ENCODE measurements around the gene PRKCE. TPM values are rescaled to one million over a fixed set of nuclear protein-coding genes. Genes with fewer than 3 reads are reported as not detected.
"Not testable (repeated sequence)": the region's sequence is repeated elsewhere in the genome, so short reads cannot be mapped to it uniquely, and the experiment has no call there.

Gene PRKCE
- total RNA-seq, 1 experiment from 2014 or later = 30.2 TPM

DNA sequence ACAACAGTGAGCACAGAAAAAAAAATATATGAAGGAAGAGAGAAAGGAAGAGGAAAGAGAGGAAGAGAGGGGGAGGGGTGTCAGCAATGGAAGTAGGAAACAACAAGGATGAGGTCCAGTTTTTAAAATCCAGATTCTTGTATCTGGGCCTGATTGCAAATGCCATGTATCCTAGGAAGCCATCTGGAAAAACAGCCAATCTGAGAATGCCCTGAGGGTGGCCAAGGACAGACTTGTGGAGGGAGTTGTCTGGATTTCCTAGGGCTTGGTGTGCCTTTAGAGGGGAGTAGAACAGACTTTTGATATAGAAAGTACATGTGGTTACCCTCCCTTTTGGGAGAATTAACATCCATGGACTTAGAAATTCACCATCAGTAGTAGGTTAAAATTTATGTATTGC is 47.1 kb downstream of the PRKCE start:
- DNase-seq (ENCODE audit: low read depth) = peak; percentile 84

DNA sequence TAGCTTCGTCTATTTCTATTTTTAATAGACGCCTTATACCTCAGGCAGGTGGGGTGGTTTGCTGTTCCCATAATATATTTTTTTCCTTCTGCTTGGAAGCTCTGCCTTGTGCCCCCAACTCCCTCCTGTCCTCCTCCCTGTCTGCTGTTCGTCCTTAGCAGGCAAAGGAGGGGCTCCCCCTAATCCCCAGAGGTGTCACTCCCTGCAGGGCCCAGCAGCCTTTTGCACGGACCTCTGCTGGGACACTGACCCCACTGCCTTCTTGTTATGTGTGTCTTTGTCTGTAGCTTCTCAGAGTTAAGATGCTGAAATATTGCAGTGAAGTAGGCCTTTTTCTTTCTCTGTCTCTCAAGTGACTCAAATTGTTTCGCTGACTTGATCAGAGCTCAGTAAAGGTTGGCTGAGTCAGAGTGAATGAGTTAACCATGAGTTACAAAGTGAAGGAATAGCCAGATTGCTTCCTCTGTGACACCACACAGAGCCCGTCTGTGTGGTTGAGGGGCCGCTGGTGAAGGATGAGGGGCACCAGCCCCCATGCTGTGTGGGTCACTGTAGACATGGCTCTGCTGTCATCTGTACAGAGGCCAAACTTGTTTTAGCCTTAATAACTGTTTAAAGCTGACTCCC is 47.7 kb downstream of the PRKCE start:
- peak; percentile 77 for DNase-seq (ENCODE audit: low read depth)

DNA sequence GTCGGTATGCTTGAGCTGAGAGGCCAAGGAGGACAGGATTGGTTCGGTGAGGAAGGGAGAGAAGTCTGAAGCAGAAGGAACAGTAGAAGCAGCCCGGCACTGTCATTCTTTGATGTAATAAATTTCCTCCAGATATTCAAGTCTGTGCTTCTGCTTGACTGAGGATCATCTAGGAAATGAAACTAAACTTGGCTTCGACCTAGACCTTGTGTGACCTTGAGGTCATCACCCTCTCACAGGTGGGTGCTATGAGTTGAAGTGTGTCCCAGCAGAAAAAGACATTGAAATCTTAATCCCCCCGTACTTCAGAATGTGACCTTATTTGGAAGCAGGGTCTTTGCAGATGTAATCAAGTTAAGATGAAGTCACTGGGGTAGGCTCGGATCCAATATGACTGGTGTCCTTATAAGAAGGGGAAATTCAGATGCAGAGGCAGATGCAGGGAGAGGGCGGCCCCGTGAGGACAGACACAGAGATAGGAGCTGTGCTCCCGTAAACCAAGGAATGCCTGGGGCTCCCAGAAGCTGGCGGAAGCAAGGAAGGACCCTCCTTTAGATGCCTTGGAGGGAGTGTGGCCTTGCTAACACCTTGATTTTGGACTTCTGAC is 49.0 kb downstream of the PRKCE start:
- DNase-seq (ENCODE audit: low read depth) = no peak

DNA sequence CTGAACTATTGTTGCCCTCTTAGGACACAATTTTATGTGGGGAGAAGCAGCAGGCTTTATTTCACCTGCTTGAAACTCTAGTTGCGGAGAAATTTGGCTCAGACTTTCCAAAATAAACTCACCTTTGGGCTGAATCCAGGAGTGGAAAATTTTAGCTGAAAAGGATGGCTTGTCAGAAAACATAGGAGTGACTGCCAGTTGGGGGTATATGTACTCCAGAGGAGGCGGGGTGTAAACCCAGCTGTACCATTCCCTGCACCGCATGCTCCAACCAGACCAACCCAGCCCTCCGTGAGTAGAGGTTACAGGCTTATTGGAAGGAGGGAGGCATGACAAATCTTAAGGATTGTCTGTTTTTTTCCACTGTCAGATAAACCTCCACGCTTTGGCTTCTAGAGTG is 53.8 kb downstream of the PRKCE start:
- no peak for DNase-seq (ENCODE audit: low read depth)

DNA sequence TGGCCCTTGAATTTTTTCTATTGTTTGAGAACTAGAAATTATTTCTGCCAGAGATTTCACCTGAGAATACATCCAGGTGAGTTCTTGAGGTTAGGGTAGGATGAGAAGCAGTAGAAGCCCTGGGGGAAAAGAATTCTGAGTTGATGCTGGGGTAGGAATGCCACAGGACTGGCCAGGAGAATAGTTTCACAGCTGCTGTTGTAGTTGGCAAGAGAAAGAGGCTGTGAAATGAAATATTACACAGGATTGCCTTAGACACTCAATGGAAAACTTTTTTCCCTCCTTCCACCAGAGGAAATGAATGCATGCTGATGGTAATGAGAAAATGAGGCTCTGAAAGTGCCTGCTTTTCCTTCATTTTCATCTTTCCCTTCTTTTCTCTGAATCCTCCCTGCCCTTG is 54.6 kb downstream of the PRKCE start:
- no peak for DNase-seq (ENCODE audit: low read depth)

DNA sequence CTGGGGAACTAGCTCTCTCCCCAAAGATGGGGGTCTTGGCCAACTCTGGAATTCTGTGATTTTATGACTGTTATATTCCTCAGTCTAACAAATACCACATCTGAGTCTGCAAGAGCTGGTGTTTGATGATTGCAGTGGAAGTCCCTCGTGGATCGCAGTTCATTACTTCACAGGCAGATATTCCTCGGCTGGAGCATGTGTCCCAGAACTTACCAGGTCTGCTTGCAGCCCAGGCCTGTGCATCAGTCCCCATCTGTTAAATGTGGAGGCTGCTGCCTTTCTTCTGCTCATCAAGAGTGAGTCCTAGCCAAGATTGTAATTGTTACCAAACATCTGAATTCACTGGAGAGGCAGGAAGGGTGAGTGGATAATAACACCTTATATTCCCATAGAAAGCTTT is 55.5 kb downstream of the PRKCE start:
- no peak for DNase-seq (ENCODE audit: low read depth)

DNA sequence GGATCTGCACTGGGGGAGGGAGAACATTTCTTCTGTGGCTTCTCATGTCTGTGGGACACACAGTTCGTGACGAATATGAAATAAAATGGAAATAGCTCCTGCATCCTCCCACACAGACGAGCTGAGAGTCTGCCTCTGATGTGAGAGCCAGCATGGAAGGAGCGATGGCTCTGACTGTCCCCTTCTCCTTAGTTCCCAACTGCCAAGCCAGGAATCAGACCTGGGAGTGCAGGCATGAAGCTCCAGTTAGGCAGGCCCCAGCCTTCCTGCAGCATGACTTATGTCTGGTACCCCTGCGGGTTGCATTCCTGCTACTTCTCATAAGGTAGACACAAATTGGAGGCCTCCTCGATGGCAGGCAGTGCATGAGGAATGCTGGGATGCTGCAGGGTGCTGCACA is 56.2 kb downstream of the PRKCE start:
- no peak for DNase-seq (ENCODE audit: low read depth)

DNA sequence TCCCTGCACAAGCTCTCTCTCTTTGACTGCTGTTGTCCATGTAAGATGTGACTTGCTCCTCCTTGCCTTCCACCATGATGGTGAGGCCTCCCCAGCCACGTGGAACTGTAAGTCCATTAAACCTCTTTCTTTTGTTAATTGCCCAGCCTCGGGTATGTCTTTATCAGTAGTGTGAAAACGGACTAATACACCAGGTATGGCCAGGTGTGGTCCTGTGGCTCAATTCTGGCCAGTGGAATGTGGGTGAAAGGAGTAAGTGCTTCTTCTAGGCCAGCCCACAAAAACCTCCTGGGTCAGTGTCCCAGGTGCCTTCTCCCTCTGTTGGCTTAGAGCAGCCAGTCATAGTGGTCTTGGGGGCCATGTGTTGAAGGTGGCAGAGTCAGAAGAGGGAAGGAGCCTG is 57.0 kb downstream of the PRKCE start:
- DNase-seq (ENCODE audit: low read depth) = no peak

DNA sequence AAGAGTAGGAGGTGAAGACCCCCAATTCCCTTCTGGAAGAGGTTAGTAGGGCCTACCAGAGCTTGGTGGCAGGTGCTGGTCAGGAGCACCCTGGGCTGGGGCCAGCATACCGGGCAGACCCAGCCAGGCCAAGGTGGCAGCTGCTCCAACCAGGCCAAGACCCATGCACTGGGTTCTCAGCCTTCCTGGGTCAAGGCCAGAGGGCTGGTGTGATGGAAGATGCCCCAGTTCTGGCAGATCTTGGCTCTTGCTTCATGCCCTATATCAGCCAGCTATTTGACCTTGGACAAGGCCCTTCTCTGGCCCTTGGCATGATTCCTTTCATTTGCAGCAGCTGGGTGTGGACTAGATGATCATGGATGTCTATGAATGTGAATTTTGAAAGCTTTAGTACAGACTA is 57.7 kb downstream of the PRKCE start:
- no peak for DNase-seq (ENCODE audit: low read depth)

DNA sequence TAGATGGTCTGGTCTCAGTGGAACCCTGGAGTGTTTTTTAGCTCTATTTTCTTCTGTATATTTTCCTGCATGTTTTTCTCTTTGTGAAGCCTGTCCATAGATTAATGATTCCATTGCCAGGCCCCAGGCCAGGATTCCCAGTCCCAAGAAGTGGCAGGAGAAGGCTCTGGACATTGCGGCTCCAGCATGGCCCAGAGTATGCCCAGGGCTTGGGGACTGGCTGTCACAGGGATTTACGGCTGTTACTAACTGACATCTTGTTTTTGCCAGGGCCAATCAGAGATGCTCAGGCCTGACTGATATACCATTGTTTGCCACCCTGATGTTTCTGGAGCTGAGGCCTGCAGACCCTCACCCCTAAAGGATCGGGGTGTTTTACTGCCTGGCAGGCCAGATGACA is 59.0 kb downstream of the PRKCE start:
- DNase-seq (ENCODE audit: low read depth) = no peak

DNA sequence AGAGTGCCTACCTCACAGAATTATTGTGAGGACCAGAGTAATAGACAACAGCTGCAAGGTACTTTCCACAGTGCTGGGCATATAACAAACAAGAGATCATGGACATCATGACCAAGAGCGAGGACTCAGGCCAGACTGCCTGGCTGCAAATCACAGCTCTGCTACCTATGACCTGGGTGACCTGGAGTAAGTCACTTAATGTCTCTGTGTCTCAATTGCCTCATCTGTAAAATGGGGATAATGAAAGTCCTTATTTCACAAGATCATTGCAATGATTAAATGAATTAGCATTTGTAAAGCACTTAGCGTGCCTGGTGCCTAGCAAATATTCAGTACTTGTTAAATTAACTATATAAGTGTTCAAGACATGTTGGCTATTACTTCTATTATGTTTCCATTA is 59.7 kb downstream of the PRKCE start:
- DNase-seq (ENCODE audit: low read depth) = no peak

DNA sequence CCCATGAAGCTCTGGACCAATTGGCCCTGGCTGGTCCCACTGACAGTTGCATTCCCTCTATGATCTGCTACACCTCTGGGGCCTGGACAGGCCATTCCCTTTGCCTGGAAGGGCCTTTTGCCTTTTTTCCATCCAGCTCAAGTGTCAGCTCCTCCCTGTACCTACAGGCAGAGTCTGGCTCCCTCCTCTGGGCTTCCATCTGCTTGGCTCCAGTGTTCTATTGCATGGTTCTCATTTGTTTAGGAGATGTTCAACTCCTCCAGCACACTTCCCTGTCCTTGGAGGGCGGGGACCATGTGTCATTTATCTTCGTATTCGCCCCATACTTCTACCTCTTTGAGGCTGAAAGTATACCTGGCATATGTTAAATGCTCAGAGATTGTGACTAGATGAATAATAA is 61.1 kb downstream of the PRKCE start:
- no peak for DNase-seq (ENCODE audit: low read depth)

DNA sequence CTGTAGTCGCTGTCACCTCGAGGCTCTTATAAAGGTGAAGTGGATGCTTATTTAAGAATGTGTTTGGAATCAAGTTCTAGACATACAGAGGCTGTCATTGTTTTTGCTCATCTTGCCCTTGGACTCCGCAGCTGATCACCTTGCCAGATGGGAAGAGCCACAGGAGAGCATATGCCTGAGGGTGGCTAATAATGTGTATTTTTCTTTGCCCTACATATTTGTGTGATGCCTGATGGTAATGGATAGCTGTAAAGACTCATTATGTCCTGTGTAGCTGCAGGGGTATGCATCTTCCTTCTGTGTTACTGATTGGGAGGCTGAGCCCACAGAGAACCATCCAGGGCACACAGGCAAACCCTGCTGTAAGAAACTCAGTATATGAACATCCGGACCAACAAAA is 61.7 kb downstream of the PRKCE start:
- no peak for DNase-seq (ENCODE audit: low read depth)

DNA sequence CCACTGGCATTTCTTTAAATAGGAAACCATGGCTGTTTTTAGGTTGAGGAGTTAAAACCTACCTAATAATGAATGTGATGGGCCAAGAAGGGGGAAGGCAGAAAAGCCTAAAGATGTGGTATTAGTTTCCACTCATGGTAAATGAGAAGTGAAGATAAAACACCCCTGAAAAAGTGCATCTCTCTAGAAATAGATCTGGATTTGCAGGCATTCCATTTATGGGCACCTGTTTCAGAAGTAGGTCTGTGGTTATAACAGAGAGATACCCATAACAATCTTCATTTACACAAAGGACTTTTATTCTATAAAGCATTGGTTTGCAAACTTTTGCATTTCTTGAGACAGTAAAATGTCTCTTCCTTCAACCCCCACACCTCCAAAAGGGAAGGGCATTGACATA is 62.1 kb downstream of the PRKCE start:
- DNase-seq (ENCODE audit: low read depth) = no peak

DNA sequence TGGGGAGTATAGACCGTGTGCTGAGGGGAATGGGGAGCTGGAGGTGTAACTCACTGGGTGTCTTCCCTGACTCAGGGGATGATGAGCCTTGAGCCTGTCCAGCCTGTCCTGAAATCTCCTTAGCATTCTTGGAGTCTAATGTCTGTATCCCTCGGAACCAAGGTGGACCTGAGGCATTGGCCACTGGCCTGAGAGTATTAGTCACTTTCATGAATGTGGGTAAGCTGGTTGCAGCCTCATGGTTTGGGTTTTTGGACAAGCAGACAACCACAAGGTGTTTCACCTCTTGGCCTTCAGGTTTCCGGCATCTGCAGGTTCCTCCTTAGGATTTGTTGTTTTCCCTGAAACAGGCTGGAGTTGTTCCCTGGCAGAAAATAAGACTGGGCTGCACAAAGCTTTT is 63.2 kb downstream of the PRKCE start:
- DNase-seq (ENCODE audit: low read depth) = no peak

DNA sequence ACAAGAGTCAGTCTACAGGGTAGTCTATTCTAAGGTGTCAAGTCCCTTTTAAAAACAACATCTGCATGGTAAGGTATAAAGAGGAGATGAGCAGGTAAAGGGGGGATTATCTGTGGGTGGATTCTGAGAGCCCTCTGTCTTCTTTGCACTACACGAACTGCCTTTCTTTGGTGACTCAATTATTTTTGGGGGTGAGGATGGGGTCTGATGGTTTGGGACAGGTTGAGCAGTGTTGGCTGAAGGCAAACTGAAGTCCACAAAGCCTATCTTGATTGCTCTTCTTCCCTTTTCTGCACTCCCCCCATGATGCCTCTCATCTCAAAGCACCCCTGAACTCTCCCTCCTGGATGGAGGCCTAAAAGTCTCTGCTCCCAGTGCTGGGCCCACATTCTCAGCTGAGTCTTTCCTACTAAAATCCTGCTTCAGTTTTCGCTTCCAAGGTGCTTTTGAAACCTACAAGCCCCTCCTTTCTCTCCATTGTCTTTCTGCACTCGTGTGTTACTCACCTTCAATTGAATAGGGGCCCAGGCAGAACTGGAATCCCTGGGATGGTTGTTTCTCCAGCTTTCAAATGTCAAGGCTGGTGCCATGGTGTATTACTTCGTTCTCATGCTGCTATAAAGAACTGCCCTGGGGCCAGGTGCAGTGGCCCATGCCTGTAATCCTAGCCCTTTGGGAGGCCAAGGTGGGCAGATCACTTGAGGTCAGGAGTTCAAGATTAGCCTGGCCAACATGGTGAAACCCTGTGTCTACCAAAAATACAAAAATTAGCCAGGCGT is 64.3 kb downstream of the PRKCE start:
- no peak for DNase-seq (ENCODE audit: low read depth)

DNA sequence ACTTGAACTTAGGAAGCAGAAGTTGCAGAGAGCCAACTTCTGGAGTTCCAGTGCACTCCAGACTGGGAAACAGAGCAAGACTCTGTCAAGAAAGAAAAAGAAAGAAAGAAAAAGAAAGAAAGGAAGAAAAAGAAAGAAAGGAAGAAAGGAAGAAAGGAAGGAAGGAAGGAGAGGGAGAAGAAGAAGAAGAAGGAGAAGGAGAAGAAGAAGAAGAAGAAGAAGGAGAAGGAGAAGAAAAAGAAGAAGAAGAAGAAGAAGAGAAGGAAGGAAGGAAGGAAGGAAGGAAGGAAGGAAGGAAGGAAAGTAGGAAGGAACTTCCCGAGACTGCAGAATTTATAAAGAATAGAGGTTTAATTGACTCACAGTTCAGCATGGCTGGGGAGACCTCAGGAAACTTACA is 65.0 kb downstream of the PRKCE start:
- DNase-seq (ENCODE audit: low read depth) = not testable (repeated sequence)

DNA sequence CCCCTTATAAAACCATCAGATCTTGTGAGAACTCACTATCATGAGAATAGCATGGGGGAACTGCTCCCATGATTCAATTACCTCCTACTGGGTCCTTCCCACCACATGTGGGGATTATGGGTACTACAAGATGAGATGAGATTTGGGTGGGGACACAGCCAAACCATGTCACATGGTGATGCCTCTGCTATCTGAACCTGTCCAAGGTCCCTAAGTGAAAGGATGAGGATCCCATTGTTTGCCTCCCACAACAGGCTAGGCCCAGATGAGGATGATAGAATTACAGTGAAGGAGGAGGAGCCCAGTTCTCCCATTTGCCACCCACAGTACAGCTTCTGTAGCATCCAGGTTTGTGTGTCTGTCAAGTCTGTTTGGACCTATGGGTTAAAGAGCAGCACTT is 65.4 kb downstream of the PRKCE start:
- DNase-seq (ENCODE audit: low read depth) = no peak

DNA sequence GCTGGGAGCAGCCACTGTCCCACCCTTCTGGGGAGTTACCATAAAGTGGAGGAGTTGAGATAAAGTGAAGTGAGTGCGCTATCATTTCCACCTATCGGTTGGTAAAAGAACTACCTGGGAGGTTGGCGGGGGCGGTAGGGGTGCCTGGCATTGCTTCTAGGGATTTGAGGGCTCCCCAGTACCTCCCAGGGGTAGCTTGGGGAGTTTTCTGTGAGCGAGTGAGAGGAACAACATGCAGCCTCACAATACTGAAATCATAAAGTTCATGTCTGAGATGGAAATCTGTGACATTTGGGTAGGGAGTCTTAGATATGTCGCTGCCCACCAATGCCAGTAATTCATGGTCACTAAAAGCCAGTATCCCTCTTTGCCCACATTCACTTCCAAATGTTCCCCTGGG is 68.7 kb downstream of the PRKCE start:
- no peak for DNase-seq (ENCODE audit: low read depth)

DNA sequence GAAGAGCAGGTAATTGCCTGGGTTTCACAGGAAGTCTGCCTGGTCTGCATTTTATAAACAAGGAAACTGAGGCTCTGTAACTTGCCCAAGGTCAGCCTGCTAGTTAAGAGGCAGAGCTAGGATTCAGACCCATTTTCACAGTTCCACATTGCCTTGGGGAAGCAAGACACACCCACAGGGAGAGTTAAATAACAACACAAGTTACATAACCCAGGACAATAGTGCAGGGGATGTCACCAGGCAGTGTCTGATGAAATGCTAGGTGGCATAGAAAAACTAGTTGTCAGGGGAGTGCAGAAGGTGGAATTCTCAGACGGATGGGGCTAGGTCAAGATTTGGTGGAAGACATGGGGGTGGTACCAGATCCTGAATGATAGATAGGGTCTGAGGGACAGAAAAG is 69.7 kb downstream of the PRKCE start:
- DNase-seq (ENCODE audit: low read depth) = no peak

DNA sequence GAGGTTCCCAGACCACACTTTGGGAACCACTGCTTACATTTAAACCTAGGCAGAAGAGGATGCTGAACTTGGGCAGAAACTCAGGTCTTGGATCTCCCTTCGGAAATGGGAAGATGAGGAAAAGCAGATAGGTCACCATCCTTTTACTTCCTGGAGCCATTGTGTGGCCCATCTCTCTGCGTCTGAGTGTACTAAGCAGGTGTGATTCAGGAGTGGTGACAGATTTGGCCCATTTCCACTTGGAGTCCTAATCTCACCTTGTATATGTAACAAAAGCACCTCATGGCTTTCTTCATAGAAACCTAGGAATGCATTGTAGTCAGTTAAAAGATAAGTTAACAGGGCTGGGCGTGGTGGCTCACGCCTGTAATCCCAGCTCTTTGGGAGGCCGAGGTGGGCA is 71.0 kb downstream of the PRKCE start:
- no peak for DNase-seq (ENCODE audit: low read depth)

DNA sequence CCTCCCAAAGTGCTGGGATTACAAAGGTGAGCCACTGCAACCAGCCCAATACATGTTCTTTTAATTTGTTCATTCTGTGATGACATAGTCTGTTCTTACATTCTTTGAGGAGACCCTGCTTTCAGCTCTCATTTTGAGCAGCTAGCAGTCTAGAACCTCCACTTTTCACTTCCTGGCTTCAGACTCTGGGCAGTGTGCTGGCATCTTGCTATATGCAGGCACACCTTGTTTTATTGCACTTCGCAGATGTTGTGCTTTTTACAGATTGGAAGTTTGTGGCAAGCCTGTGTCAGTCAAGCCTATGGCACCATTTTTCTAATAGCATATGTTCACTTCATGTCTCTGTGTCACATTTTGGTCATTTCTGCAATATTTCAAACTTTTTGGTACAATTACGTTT is 72.4 kb downstream of the PRKCE start:
- no peak for DNase-seq (ENCODE audit: low read depth)

DNA sequence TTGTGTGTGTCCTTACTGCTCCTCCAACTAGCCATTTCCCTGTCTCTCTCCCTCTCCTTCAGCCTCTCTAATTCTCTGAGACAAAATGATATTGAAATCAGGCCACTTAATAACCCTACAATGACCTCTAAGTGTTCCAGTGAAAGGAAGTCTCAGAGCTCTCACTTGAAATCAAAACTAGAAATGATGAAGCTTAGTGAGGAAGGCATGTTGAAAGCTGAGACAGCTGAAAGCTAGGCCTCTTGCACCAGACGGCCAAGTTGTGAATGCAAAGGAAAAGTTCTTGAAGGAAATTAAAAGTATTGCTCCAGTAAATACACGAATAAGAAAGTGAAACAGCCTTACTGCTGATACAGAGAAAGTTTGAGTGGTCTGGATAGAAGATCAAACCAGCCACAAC is 72.9 kb downstream of the PRKCE start:
- DNase-seq (ENCODE audit: low read depth) = no peak

Data from RPMI7951 (cell line).